Ovary (tissue), 9 donors: ENCODE results near the gene LRRC27. TPM values are rescaled to one million over a fixed set of nuclear protein-coding genes. Genes with fewer than 3 reads are reported as not detected.

Source experiments
- DNase-seq, 5 donors: peaks; one replicate each; pipeline ENCODE4 v3.0.0-alpha.2; 2019 to 2020
- H3K27ac ChIP-seq, 2 donors: fragments of 200-600 bp; one replicate each; pipeline versions ENCODE4 v1.5.1 to v1.8.0; 2019 to 2022
- H3K27me3 ChIP-seq: fragments of 200-600 bp; one replicate; pipeline ENCODE4 v1.8.0; 2022
- H3K36me3 ChIP-seq: fragments of 200-600 bp; sonication (generic); one replicate; pipeline ENCODE4 v1.5.1; 2019
- H3K4me1 ChIP-seq: one replicate; pipeline ENCODE4 v1.8.1; 2013; ENCODE audit warnings: mild to moderate bottlenecking, moderate library complexity; ENCODE audit not compliant: insufficient read depth
- H3K4me3 ChIP-seq: fragments of 200-600 bp; sonication (generic); one replicate; pipeline ENCODE4 v1.5.1; 2017
- H3K9me3 ChIP-seq, 2 donors: fragments of 200-600 bp in 1 of 2; sonication (generic) in 1 of 2; one replicate each; pipeline versions ENCODE4 v1.5.1 to v1.8.1; 2013 to 2019; ENCODE audit warnings: mild to moderate bottlenecking in 1 of 2, moderate library complexity in 1 of 2
- CTCF ChIP-seq, 3 donors: fragments of 450-650 bp in 2 of 3; fragments of 200-600 bp in 1 of 3; IDR thresholded peaks; one replicate each; pipeline versions ENCODE4 v1.5.1 to v1.8.0; 2016 to 2022; ENCODE audit warnings: antibody characterized with exemption in 3 of 3, mild to moderate bottlenecking in 1 of 3
- EP300 ChIP-seq: sonication (generic); formaldehyde crosslinking; IDR thresholded peaks from one replicate; pipeline ENCODE4 v1.6.1; 2017; ENCODE audit warnings: antibody characterized with exemption
- POLR2A ChIP-seq: fragments of 450-650 bp; IDR thresholded peaks from one replicate; pipeline ENCODE4 v1.6.1; 2017; ENCODE audit warnings: antibody characterized with exemption, mild to moderate bottlenecking, moderate library complexity
- WGBS, 3 donors: extraction: QIAGEN DNeasy Blood & Tissue Kit in 1 of 3; methylation state at CpG; one replicate each; pipeline versions ENCODE4 v1.1.5 to v1.1.7; 2013 to 2017; 5-methylcytosine and 5-hydroxymethylcytosine counted together
- intact Hi-C, 4 donors: fragments of 100-400 bp; cut with DNase I; formaldehyde crosslinking; loops; one replicate each; pipeline versions ENCODE4 v1.11.0 to v1.15.1; 2022 to 2023
- polyA plus RNA-seq, 2 donors: library from polyadenylated mRNA; stranded (reverse); fragments of 200-250 nt in 1 of 2; fragments of 350-450 nt in 1 of 2; fragmentation: Illumina TruSeq in 1 of 2; extraction: RNeasy Lipid Tissue Mini Kit (QIAGEN cat#74804) in 1 of 2; gene quantifications; one replicate each; pipeline ENCODE4 v1.2.3, GENCODE V29; 2013 to 2014
- total RNA-seq, 7 donors: library from RNA; depleted of rRNA in 2 of 7; stranded (reverse); fragments of >200 nt in 2 of 7; fragmentation: NEBNext Ultra II Directional in 3 of 7; extraction: Animal tissue kit (Norgen Biotek cat#: 25700) in 3 of 7; gene quantifications; one replicate each; pipeline versions ENCODE4 v1.1.0 to v1.2.4, GENCODE V29; 2016 to 2023
- donor health status: DM: no; HTN: no; CAD: no; lungs with moderate emphysema.
- donor health status: DM: no; HTN: no; CAD: no.
- donor health status: Bipolar disorder and iron deficiency.
- donor health status: DM: yes; HTN: yes; CAD: no.
- donor health status: DM: no; HTN: no; CAD: no.
- donor health status: DM: yes; HTN: yes; CAD: no.

Gene LRRC27
- total and polyA plus RNA-seq, 9 donors = 7.4 to 12.3 (median 9.3) TPM

DNA sequence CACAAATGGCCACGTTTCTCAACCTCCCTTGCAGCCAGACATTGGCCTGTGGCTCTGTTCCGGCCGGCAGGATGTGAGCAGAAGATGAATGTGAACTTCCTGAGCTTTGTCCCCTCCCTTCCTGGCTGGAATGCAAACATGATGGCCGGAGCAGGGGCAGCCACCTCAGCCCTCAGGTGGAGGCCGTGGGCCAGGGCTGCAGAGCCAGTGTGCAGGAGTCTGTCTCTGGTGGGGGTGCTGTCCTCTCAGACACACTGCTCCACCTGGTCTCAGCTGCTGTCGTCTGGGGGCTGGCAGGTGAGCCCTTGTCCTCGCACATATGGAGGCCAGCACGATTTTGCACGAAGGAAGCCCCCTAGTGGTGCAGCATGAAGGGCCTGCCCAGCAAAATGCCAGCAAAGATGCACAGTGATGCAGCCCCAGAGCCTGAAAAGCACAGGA lies 39.7 kb downstream of the LRRC27 start:
- intact Hi-C loops = no loop called here
- no peaks in the 10 kb centered on the region for H3K4me1 ChIP-seq
- WGBS, 3 donors = 79 to 86% (median 80%) methylated on average over 9 of the region's 9 CpGs
- H3K27me3 ChIP-seq = no peaks in the 10 kb centered on the region
- peak in 2 of 5 donors; percentile 7 to 20 for DNase-seq
- no peaks in the 10 kb centered on the region for H3K9me3 ChIP-seq
- no peak overlapping the region for H3K4me3 ChIP-seq
- no peak for TF ChIP-seq EP300
- no peak for TF ChIP-seq POLR2A
- no peak for TF ChIP-seq CTCF (IDR thresholded peaks at IDR 0.05)
- no peak overlapping the region for H3K27ac ChIP-seq
- H3K36me3 ChIP-seq = no peaks in the 10 kb centered on the region

- DNase-seq = peak in 2 of 5 donors; percentile 13 to 25
- H3K27me3 ChIP-seq = no peaks in the 10 kb centered on the region
- H3K9me3 ChIP-seq = no peaks in the 10 kb centered on the region
- intact Hi-C loops = no loop called here
- no peak overlapping the region for H3K27ac ChIP-seq
- H3K36me3 ChIP-seq = no peaks in the 10 kb centered on the region
- 78 to 80% (median 79%) methylated on average over 16 of the region's 16 CpGs for WGBS, 3 donors
- no peaks in the 10 kb centered on the region for H3K4me1 ChIP-seq
- TF ChIP-seq EP300 (no peak), CTCF (IDR thresholded peaks at IDR 0.05) (no peak), POLR2A (no peak)
- H3K4me3 ChIP-seq = no peak overlapping the region
Measured at GRCh38 chr10:132372516-132373095, 40.6 kb downstream of the LRRC27 start.

DNA sequence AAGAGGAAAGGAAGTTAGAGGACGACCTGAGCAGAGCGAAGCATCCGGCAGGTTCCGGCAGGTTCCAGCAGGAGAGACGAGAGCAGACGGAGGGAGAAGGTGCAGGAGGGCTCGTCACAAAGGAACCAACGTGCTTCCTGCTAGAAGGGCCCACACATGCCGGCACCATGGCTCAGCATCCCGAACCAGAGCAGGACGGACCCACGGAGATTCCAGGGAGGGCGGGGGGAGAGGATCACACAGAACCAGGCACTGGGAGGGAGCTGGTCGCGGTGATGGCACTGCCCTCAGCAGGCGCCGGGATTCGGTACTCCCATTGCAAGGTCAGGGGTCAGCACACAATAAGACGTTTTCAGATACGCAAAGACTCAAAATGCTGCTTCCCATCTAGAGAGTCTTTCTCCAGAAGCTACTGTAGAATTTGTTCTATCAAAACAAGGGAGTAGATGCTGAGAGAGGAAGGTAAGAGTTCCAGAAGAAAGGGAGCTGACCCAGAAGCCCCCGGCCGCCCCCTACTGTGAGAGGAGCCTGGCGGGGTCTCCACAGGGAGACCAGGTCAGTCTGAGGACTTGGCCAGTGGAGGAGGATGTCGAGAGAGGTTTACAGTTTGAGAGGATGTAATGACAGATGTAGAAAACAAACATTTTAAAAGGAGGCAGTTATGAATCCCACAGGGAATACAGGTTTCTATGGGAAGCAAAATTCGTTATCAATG lies 41.4 kb downstream of the LRRC27 start:
- no peaks in the 10 kb centered on the region for H3K27me3 ChIP-seq
- H3K27ac ChIP-seq = no peak overlapping the region
- intact Hi-C loops = no loop called here
- H3K36me3 ChIP-seq = no peaks in the 10 kb centered on the region
- no peaks in the 10 kb centered on the region for H3K9me3 ChIP-seq
- WGBS, 3 donors = 78 to 85% (median 83%) methylated on average over 25 of the region's 25 CpGs
- peak in 2 of 5 donors; percentile 5 to 21 for DNase-seq
- no peak overlapping the region for H3K4me3 ChIP-seq
- TF ChIP-seq EP300 (no peak), POLR2A (no peak), CTCF (IDR thresholded peaks at IDR 0.05) (no peak)
- no peaks in the 10 kb centered on the region for H3K4me1 ChIP-seq

- Histone ChIP-seq H3K27me3 (no peaks in the 10 kb centered on the region), H3K4me1 (no peaks in the 10 kb centered on the region), H3K27ac (no peak overlapping the region), H3K36me3 (no peaks in the 10 kb centered on the region), H3K9me3 (no peaks in the 10 kb centered on the region), H3K4me3 (no peak overlapping the region)
- 90 to 93% (median 92%) methylated on average over 8 of the region's 8 CpGs for WGBS, 3 donors
- intact Hi-C loops = no loop called here
- TF ChIP-seq CTCF (IDR thresholded peaks at IDR 0.05) = no peak
- TF ChIP-seq POLR2A = no peak
- DNase-seq = peak in 2 of 5 donors; percentile 9 to 21
Measured at GRCh38 chr10:132374176-132374575, 42.2 kb downstream of the LRRC27 start.
